ENCODE data around the gene FYTTD1.

FYTTD1 gene

GRCh38 chr3:197737319-197737649, 12.4 kb upstream of the FYTTD1 start:
- no peak for DNase-seq

GRCh38 chr3:197737749-197738462, 11.8 kb upstream of the FYTTD1 start:
- DNase-seq, result no peak

- DNase-seq, result no peak
These were observed 6.9 kb upstream of the FYTTD1 start for GRCh38 chr3:197742787-197743186.

GRCh38 chr3:197746209-197746608, 3.5 kb upstream of the FYTTD1 start:
- no peak for DNase-seq

GRCh38 chr3:197746801-197747237, 2.9 kb upstream of the FYTTD1 start:
- DNase-seq, result peak in 1 of 56 donors; percentile 1

- no peak for DNase-seq
These were observed 927 bp upstream of the FYTTD1 start for GRCh38 chr3:197748597-197749314.

- DNase-seq, result peak in 21 of 56 donors; percentile 45 to 90 (median 80)
These were observed 425 bp upstream of the FYTTD1 start for GRCh38 chr3:197749315-197749600.

- peak in 43 of 56 donors; percentile 9 to 73 (median 47) for DNase-seq
These were observed 731 bp downstream of the FYTTD1 start for GRCh38 chr3:197750396-197750831.

GRCh38 chr3:197750858-197751737, 1.4 kb downstream of the FYTTD1 start:
- DNase-seq, result peak in 21 of 56 donors; percentile 3 to 46 (median 14)

GRCh38 chr3:197752107-197752506, 2.4 kb downstream of the FYTTD1 start:
- DNase-seq, result no peak

GRCh38 chr3:197753263-197753662, 3.6 kb downstream of the FYTTD1 start:
- no peak for DNase-seq

GRCh38 chr3:197756704-197757103, 7.0 kb downstream of the FYTTD1 start:
- DNase-seq, result no peak

GRCh38 chr3:197758512-197758911, 8.8 kb downstream of the FYTTD1 start:
- DNase-seq, result no peak

GRCh38 chr3:197761784-197762183, 12.1 kb downstream of the FYTTD1 start:
- DNase-seq, result no peak

- DNase-seq, result no peak
These were observed 25.6 kb downstream of the FYTTD1 start for GRCh38 chr3:197775317-197775716.

- no peak for DNase-seq
These were observed 32.5 kb downstream of the FYTTD1 start for GRCh38 chr3:197782230-197782629.

- DNase-seq, result no peak
These were observed 34.4 kb downstream of the FYTTD1 start for GRCh38 chr3:197784019-197784585.

- DNase-seq, result no peak
These were observed 37.7 kb downstream of the FYTTD1 start for GRCh38 chr3:197787412-197787811.

- no peak for DNase-seq
These were observed 39.6 kb downstream of the FYTTD1 start for GRCh38 chr3:197789309-197789708.

- DNase-seq, result no peak
These were observed 40.4 kb downstream of the FYTTD1 start for GRCh38 chr3:197790033-197790432.

GRCh38 chr3:197791113-197791891, 41.6 kb downstream of the FYTTD1 start, which contains the start of gene LRCH3:
Gene LRCH3, plus strand, starts transcription at chr3:197791254. Its CDS starts 25 bp downstream, at chr3:197791279.
- peak in 54 of 56 donors; percentile 38 to 90 (median 79) for DNase-seq

Data from nucleus accumbens (tissue), 56 donors.